H1 (cell line): ENCODE data around the gene MTHFS. TPM values are rescaled to one million over a fixed set of nuclear protein-coding genes. Genes with fewer than 3 reads are reported as not detected.

Experiments
- CTCF ChIA-PET: fragments of 300-600 bp; sonication (Branson Sonifier 250); formaldehyde crosslinking; loops from one replicate; lab custom pipeline; 2021; ENCODE audit not compliant: partially characterized antibody; lab: Charles Lee
- POLR2A ChIA-PET: fragments of 300-600 bp; sonication (Branson Sonifier 250); formaldehyde crosslinking; loops from one replicate; lab custom pipeline; 2021; ENCODE audit warnings: inconsistent platforms; ENCODE audit not compliant: partially characterized antibody; lab: Charles Lee
- DNase-seq, 2 experiments: peaks; one replicate each; pipeline versions ENCODE4 v3.0.0 to v3.0.0-alpha.2; 2010 to 2022; ENCODE audit warnings: low spot score in 2 of 2, low read depth in 1 of 2, mixed read lengths in 1 of 2
- FAIRE-seq: peaks from 2 replicates; lab custom pipeline; 2011; peaks lifted over from hg19 to GRCh38; lab: Jason Lieb, UNC
- H2AFZ ChIP-seq: 2 replicates; pipeline ENCODE4 v1.8.1; 2012; ENCODE audit warnings: low read length, inconsistent platforms
- H2AK5ac ChIP-seq: 2 replicates; pipeline ENCODE4 v1.6.1; 2013; ENCODE audit warnings: low read depth, low read length
- H2BK120ac ChIP-seq: replicated peaks from 2 replicates; pipeline ENCODE3; 2013; ENCODE audit warnings: low read depth, low read length, inconsistent platforms
- H2BK12ac ChIP-seq: 2 replicates; pipeline ENCODE4 v1.6.1; 2013; ENCODE audit warnings: low read depth, low read length
- H2BK15ac ChIP-seq: 2 replicates; pipeline ENCODE4 v1.6.1; 2013; ENCODE audit warnings: low read length
- H2BK20ac ChIP-seq: 2 replicates; pipeline ENCODE4 v1.6.1; 2013; ENCODE audit warnings: low read length
- H2BK5ac ChIP-seq: 2 replicates; pipeline ENCODE4 v1.6.1; 2013; ENCODE audit warnings: low read depth, low read length
- H3K14ac ChIP-seq: 2 replicates; pipeline ENCODE4 v1.6.1; 2013; ENCODE audit warnings: inconsistent platforms; ENCODE audit not compliant: insufficient read length
- H3K18ac ChIP-seq: 2 replicates; pipeline ENCODE4 v1.6.1; 2013; ENCODE audit warnings: low read length; ENCODE audit errors: extremely low read depth
- H3K23ac ChIP-seq: 2 replicates; pipeline ENCODE4 v1.6.1; 2013; ENCODE audit warnings: inconsistent platforms; ENCODE audit not compliant: insufficient read length
- H3K23me2 ChIP-seq: 2 replicates; pipeline ENCODE4 v1.6.1; 2013; ENCODE audit warnings: low read depth, low read length
- H3K27ac ChIP-seq: 2 replicates; pipeline ENCODE4 v1.6.1; 2011; ENCODE audit warnings: low read depth, low read length, inconsistent platforms
- H3K27me3 ChIP-seq, 4 experiments: replicated peaks in 1 of 4; 1 replicate in 1 of 4; 2 replicates in 3 of 4; pipeline versions ENCODE4 v1.6.1 to v1.8.1; 2011 to 2013; ENCODE audit warnings: low read length in 3 of 4, mild to moderate bottlenecking in 3 of 4, inconsistent platforms in 2 of 4, mixed read lengths in 2 of 4, moderate library complexity in 1 of 4; ENCODE audit not compliant: control insufficient read depth in 3 of 4, insufficient read depth in 3 of 4; ENCODE audit errors: extremely low read depth in 1 of 4
- H3K36me3 ChIP-seq, 4 experiments: 2 replicates each; pipeline versions ENCODE4 v1.6.1 to v1.8.1; 2011 to 2013; ENCODE audit warnings: mild to moderate bottlenecking in 4 of 4, low read length in 3 of 4, moderate library complexity in 2 of 4, control low read depth in 1 of 4, inconsistent platforms in 1 of 4; ENCODE audit not compliant: insufficient read depth in 4 of 4, control insufficient read depth in 2 of 4
- H3K4ac ChIP-seq: replicated peaks from 2 replicates; pipeline ENCODE3; 2013; ENCODE audit warnings: low read length, low read depth, mixed read lengths, inconsistent platforms; ENCODE audit not compliant: insufficient read length
- H3K4me1 ChIP-seq, 4 experiments: replicated peaks in 1 of 4; 1 replicate in 1 of 4; 2 replicates in 3 of 4; pipeline versions ENCODE4 v1.6.1 to v1.8.1; 2011 to 2013; ENCODE audit warnings: low read length in 3 of 4, inconsistent platforms in 2 of 4, mixed read lengths in 1 of 4; ENCODE audit not compliant: insufficient read depth in 4 of 4, control insufficient read depth in 3 of 4
- H3K4me2 ChIP-seq, 2 experiments: 2 replicates each; pipeline versions ENCODE4 v1.6.1 to v1.8.1; 2011 to 2013; ENCODE audit warnings: low read depth in 2 of 2, low read length in 2 of 2, control low read depth in 1 of 2, inconsistent platforms in 1 of 2, mild to moderate bottlenecking in 1 of 2; ENCODE audit not compliant: insufficient read depth in 1 of 2
- H3K4me3 ChIP-seq, 4 experiments: fragments of 200-600, 300-600 bp in 1 of 4; sonication (generic), shearing (Covaris generic), sonication (Bioruptor Twin) in 1 of 4; 2 replicates each; pipeline versions ENCODE4 v1.5.1 to v1.8.1; 2011 to 2016; ENCODE audit warnings: low read length in 4 of 4, low read depth in 3 of 4, control low read depth in 2 of 4, inconsistent platforms in 2 of 4, mild to moderate bottlenecking in 2 of 4, mixed read lengths in 1 of 4, moderate library complexity in 1 of 4; ENCODE audit not compliant: insufficient read depth in 2 of 4; ENCODE audit errors: extremely low read depth in 1 of 4
- H3K56ac ChIP-seq: replicated peaks from 2 replicates; pipeline ENCODE3; 2013; ENCODE audit warnings: low read depth, mild to moderate bottlenecking, mixed read lengths, low read length, inconsistent platforms; ENCODE audit not compliant: insufficient read length
- H3K79me1 ChIP-seq: 2 replicates; pipeline ENCODE4 v1.6.1; 2013; ENCODE audit warnings: low read depth, low read length, control low read depth
- H3K79me2 ChIP-seq, 2 experiments: 2 replicates each; pipeline versions ENCODE4 v1.6.1 to v1.8.1; 2012 to 2013; ENCODE audit warnings: low read length in 2 of 2, mild to moderate bottlenecking in 2 of 2, inconsistent platforms in 1 of 2; ENCODE audit not compliant: insufficient read depth in 2 of 2, control insufficient read depth in 1 of 2
- H3K9ac ChIP-seq, 4 experiments: replicated peaks in 1 of 4; 1 replicate in 1 of 4; 2 replicates in 3 of 4; pipeline versions ENCODE4 v1.6.1 to v1.8.1; 2011 to 2013; ENCODE audit warnings: low read depth in 3 of 4, low read length in 3 of 4, control low read depth in 2 of 4, mild to moderate bottlenecking in 2 of 4, moderate library complexity in 2 of 4, inconsistent platforms in 1 of 4; ENCODE audit errors: extremely low read depth in 1 of 4
- H3K9me3 ChIP-seq, 2 experiments: 2 replicates each; pipeline versions ENCODE4 v1.6.1 to v1.8.1; 2012 to 2013; ENCODE audit warnings: mild to moderate bottlenecking in 2 of 2, moderate library complexity in 2 of 2, control low read depth in 1 of 2, inconsistent platforms in 1 of 2, low read depth in 1 of 2, low read length in 1 of 2, mixed read lengths in 1 of 2; ENCODE audit not compliant: insufficient read depth in 2 of 2
- H4K20me1 ChIP-seq, 2 experiments: replicated peaks in 1 of 2; 2 replicates each; pipeline versions ENCODE3 to v1.8.1; 2011 to 2013; ENCODE audit warnings: inconsistent platforms in 2 of 2, low read length in 2 of 2, mild to moderate bottlenecking in 1 of 2; ENCODE audit not compliant: insufficient read depth in 2 of 2, control insufficient read depth in 1 of 2
- H4K5ac ChIP-seq: 2 replicates; pipeline ENCODE4 v1.6.1; 2013; ENCODE audit warnings: low read length, low read depth, mixed read lengths, inconsistent platforms; ENCODE audit not compliant: insufficient read length
- H4K8ac ChIP-seq: 2 replicates; pipeline ENCODE4 v1.8.0; 2013; ENCODE audit warnings: mild to moderate bottlenecking, moderate library complexity, low read length, inconsistent platforms; ENCODE audit not compliant: insufficient read depth; ENCODE audit errors: extremely low read depth
- H4K91ac ChIP-seq: replicated peaks from 2 replicates; pipeline ENCODE3; 2013; ENCODE audit warnings: low read length, mixed read lengths, inconsistent platforms; ENCODE audit not compliant: insufficient read length
- ASH2L ChIP-seq: fragments of 200-600, 300-600 bp; sonication (generic); IDR thresholded peaks from one replicate; pipeline ENCODE4 v1.7.1; 2017; ENCODE audit warnings: low read length
- KDM4A ChIP-seq: IDR thresholded peaks from one replicate; pipeline ENCODE4 v1.7.1; 2012; ENCODE audit warnings: low read depth, mild to moderate bottlenecking, moderate library complexity, low read length, inconsistent platforms; ENCODE audit not compliant: severe bottlenecking
- MAFK ChIP-seq: IDR thresholded peaks from 2 replicates; pipeline ENCODE4 v1.6.1; 2012; ENCODE audit warnings: low read depth, mild to moderate bottlenecking, improper control_type of control experiment, low read length
- NRF1 ChIP-seq: IDR thresholded peaks from 2 replicates; pipeline ENCODE4 v1.6.1; 2011; ENCODE audit warnings: mild to moderate bottlenecking, low read depth, low read length, improper control_type of control experiment
- SAP30 ChIP-seq: fragments of 300-600 bp; sonication (generic); IDR thresholded peaks from 2 replicates; pipeline ENCODE4 v1.7.1; 2012; ENCODE audit warnings: low read length, moderate library complexity, mild to moderate bottlenecking, inconsistent platforms; ENCODE audit not compliant: insufficient read depth, insufficient replicate concordance
- SIN3A ChIP-seq, 2 experiments: IDR thresholded peaks in 1 of 2; conservative IDR thresholded peaks in 1 of 2; 2 replicates each; pipeline ENCODE4 v1.6.1; 2011 to 2012; ENCODE audit warnings: low read length in 2 of 2, improper control_type of control experiment in 1 of 2, low read depth in 1 of 2, mild to moderate bottlenecking in 1 of 2
- SP2 ChIP-seq: IDR thresholded peaks from 2 replicates; pipeline ENCODE4 v1.6.1; 2012; ENCODE audit warnings: mild to moderate bottlenecking, low read length, inconsistent platforms
- TAF1 ChIP-seq: IDR thresholded peaks from 2 replicates; pipeline ENCODE4 v1.6.1; 2011; ENCODE audit warnings: mild to moderate bottlenecking, low read depth, low read length
- WGBS, 2 experiments: shearing (Covaris generic) in 1 of 2; methylation state at CpG; one replicate each; pipeline versions ENCODE4 v1.1.6 to v1.1.7; 2013 to 2015; ENCODE audit warnings: low lambda C conversion rate in 2 of 2, mixed read lengths in 2 of 2, inconsistent platforms in 1 of 2, low coverage in 1 of 2, missing lambda C conversion rate in 1 of 2; ENCODE audit not compliant: insufficient replicate concordance in 2 of 2, insufficient coverage in 1 of 2, insufficient read length in 1 of 2; ENCODE audit errors: extremely low coverage in 1 of 2, missing lambda C conversion rate in 1 of 2; 5-methylcytosine and 5-hydroxymethylcytosine counted together
- polyA plus RNA-seq, 7 experiments: library from polyadenylated mRNA; depleted of rRNA in 3 of 7; stranded (reverse) in 5 of 7; unstranded in 2 of 7; fragments of >200 nt in 5 of 7; fragments of 200-250 nt in 2 of 7; gene quantifications; 1 replicate in 5 of 7; 2 replicates in 1 of 7; 4 replicates in 1 of 7; pipeline versions ENCODE4 v1.2.1 to v1.2.3, GENCODE V29; 2011 to 2013; ENCODE audit warnings: missing spikeins in 2 of 7, mixed read lengths in 2 of 7
- total RNA-seq: library from RNA; stranded (reverse); fragmentation: NEBNext Ultra II Directional; extraction: Animal tissue kit (Norgen Biotek cat#: 25700); gene quantifications from 2 replicates; pipeline ENCODE4 v1.2.1, GENCODE V29; 2021

The MTHFS gene
- total and polyA plus RNA-seq, 2 of the 8 experiments (the other 6 are each of a cell fraction or from before 2014, with no cell fraction given), result 27.3 to 37.2 TPM

- no peak overlapping the region for H2BK20ac ChIP-seq
- H3K9me3 ChIP-seq, result no peaks in the 10 kb centered on the region; a peak in 1 of 4 replicates
- H3K27me3 ChIP-seq, result no peaks in the 10 kb centered on the region
- peaks cover 11 to 28% of the 10 kb centered on the region in 2 experiments; a peak in 3 of 4 replicates for H3K79me2 ChIP-seq
- H2BK15ac ChIP-seq, result no peak overlapping the region
- CTCF ChIA-PET, result interaction anchor here (0.8 to 1.6 kb wide), 8 partner anchors 9 to 262 kb away, joined by 3 to 4 read pairs (median 3); partner anchors contain the start of gene ZFAND6
- peaks cover 6% of the 10 kb centered on the region; the same call in 1 of the 2 replicates for H3K79me1 ChIP-seq
- H4K5ac ChIP-seq, result peak overlapping the region; percentile 67
- no peak overlapping the region for H4K91ac ChIP-seq
- H3K4me3 ChIP-seq, result peak overlapping the region; percentile 87 to 95 (median 90)
- peaks cover 9% of the 10 kb centered on the region; the same call in 1 of the 2 replicates for H3K23me2 ChIP-seq
- no peak overlapping the region for H3K4ac ChIP-seq
- H3K18ac ChIP-seq, result peak overlapping the region; percentile 32
- peak overlapping the region; percentile 81 for H3K27ac ChIP-seq
- TF ChIP-seq SIN3A (conservative IDR thresholded peaks at IDR 0.05 in 1 of 2, IDR thresholded peaks at IDR 0.05 in 1 of 2; ENCODE audit: low read depth in 1 of 2, low read length in 2 of 2) (peak in 1 of 2 experiments; percentile 43; a peak in 1 of 4 replicates), ASH2L (peak; percentile 81), SP2 (no peak), MAFK (no peak), TAF1 (peak; percentile 2; the same call in 1 of the 2 replicates), KDM4A (peak; percentile 58), NRF1 (no peak), SAP30 (peak; percentile 22)
- FAIRE-seq (no peak), DNase-seq (peak; percentile 1 to 68)
- no peaks in the 10 kb centered on the region for H4K20me1 ChIP-seq
- H3K56ac ChIP-seq, result peak overlapping the region; percentile 86
- POLR2A ChIA-PET, result interaction anchor here (0.5 to 4.4 kb wide), 18 partner anchors 9 to 215 kb away, joined by 3 to 42 read pairs (median 4); partner anchors contain the start of genes MTHFS and ZFAND6
- H2BK12ac ChIP-seq, result peak overlapping the region; percentile 50; the same call in 1 of the 2 replicates
- whole genome bisulfite sequencing, 2 experiments, result 0% methylated on average over 18 of the region's 51 CpGs; no CpG with 5 or more reads in 1 of the 2 experiments
- H2AK5ac ChIP-seq, result 0 out of 2 replicates have a peak overlapping the region, but pooled peaks have one; percentile 60
- no peak overlapping the region for H3K14ac ChIP-seq
- H3K36me3 ChIP-seq, result peaks cover 0 to 19% (median 0%) of the 10 kb centered on the region in 4 experiments; a peak in 1 of 8 replicates
- peak overlapping the region; percentile 93 to 99 (median 94) for H3K9ac ChIP-seq
- H2BK5ac ChIP-seq, result peak overlapping the region; percentile 95
- no peak overlapping the region for H3K23ac ChIP-seq
- H2AFZ ChIP-seq, result no peak overlapping the region
- H2BK120ac ChIP-seq, result no peak overlapping the region
- H4K8ac ChIP-seq, result peak overlapping the region; percentile 98
- peaks cover 0 to 21% (median 11%) of the 10 kb centered on the region in 4 experiments; a peak in 5 of 7 replicates for H3K4me1 ChIP-seq
- peak overlapping the region; percentile 92 to 99; a peak in 3 of 4 replicates for H3K4me2 ChIP-seq
Measured at GRCh38 chr15:79923079-79923514, 26.3 kb upstream of the MTHFS start.
